NOMO-1 treated with DMSO at 0.1 percent for 48 hours (cell line): ENCODE measurements around the gene SP100.

Source experiments
- DNase-seq: peaks from one replicate; lab custom pipeline; 2025; ENCODE audit not compliant: unreplicated experiment; lab: John Stamatoyannopoulos, UW

SP100 gene

GRCh38 chr2:230525682-230526081, 109.7 kb downstream of the SP100 start:
- no peak for DNase-seq

- DNase-seq = no peak
These were observed 121.6 kb downstream of the SP100 start for GRCh38 chr2:230537531-230537976.

- DNase-seq = no peak
These were observed 124.3 kb downstream of the SP100 start for GRCh38 chr2:230540332-230540731.

- DNase-seq = no peak
These were observed 126.0 kb downstream of the SP100 start for GRCh38 chr2:230541934-230542380.

- DNase-seq = no peak
These were observed 126.8 kb downstream of the SP100 start for GRCh38 chr2:230542751-230543150.

GRCh38 chr2:230552181-230552580, 136.2 kb downstream of the SP100 start:
- no peak for DNase-seq

- no peak for DNase-seq
These were observed 141.1 kb downstream of the SP100 start for GRCh38 chr2:230557065-230557464.

GRCh38 chr2:230564805-230565779, 149.1 kb downstream of the SP100 start:
- DNase-seq = peak; percentile 87

- DNase-seq = no peak
These were observed 153.3 kb downstream of the SP100 start for GRCh38 chr2:230569298-230569697.

GRCh38 chr2:230570987-230571386, 155.0 kb downstream of the SP100 start:
- no peak for DNase-seq

GRCh38 chr2:230575642-230576324, 159.8 kb downstream of the SP100 start:
- peak; percentile 46 for DNase-seq

GRCh38 chr2:230577114-230577513, 161.1 kb downstream of the SP100 start:
- DNase-seq = no peak

GRCh38 chr2:230578106-230578505, 162.1 kb downstream of the SP100 start:
- peak; percentile 6 for DNase-seq

GRCh38 chr2:230582851-230583283, 166.9 kb downstream of the SP100 start:
- no peak for DNase-seq

GRCh38 chr2:230583581-230583980, 167.6 kb downstream of the SP100 start:
- no peak for DNase-seq

GRCh38 chr2:230586328-230586982, 170.5 kb downstream of the SP100 start:
- DNase-seq = no peak

- no peak for DNase-seq
These were observed 173.0 kb downstream of the SP100 start for GRCh38 chr2:230589025-230589424.

GRCh38 chr2:230589497-230590015, 173.6 kb downstream of the SP100 start:
- DNase-seq = peak; percentile 81

GRCh38 chr2:230590333-230590732, 174.3 kb downstream of the SP100 start:
- DNase-seq = no peak

GRCh38 chr2:230591850-230592249, 175.8 kb downstream of the SP100 start:
- no peak for DNase-seq

GRCh38 chr2:230592775-230593174, 176.8 kb downstream of the SP100 start:
- no peak for DNase-seq
